WTC11 (cell line): ENCODE data around the gene FBLN2. TPM values are rescaled to one million over a fixed set of nuclear protein-coding genes. Genes with fewer than 3 reads are reported as not detected.

Experiments
- ATAC-seq: fragments of 200-7000 bp; cut with Tn5 transposase; 2 replicates; pipeline ENCODE4 v1.10.0; 2021; ENCODE audit warnings: mild to moderate bottlenecking, moderate library complexity
- CTCF ChIA-PET: fragments of 300-600 bp; sonication (Branson Sonifier 250); formaldehyde crosslinking; loops from one replicate; lab custom pipeline; 2021; ENCODE audit warnings: antibody characterized with exemption; lab: Charles Lee
- POLR2A ChIA-PET: fragments of 350-600 bp; sonication (Branson Sonifier 250); formaldehyde crosslinking; loops from one replicate; lab custom pipeline; 2021; ENCODE audit warnings: antibody characterized with exemption; lab: Charles Lee
- DNase-seq: peaks from one replicate; pipeline ENCODE4 v3.0.0; 2021; ENCODE audit warnings: low spot score
- H3K27ac Mint-ChIP-seq: 2 replicates; pipeline ENCODE4 v1.8.0; 2021; ENCODE audit warnings: mixed read lengths
- H3K27me3 Mint-ChIP-seq: 2 replicates; pipeline ENCODE4 v1.8.0; 2021; ENCODE audit warnings: low read depth, mild to moderate bottlenecking, moderate library complexity, mixed read lengths
- H3K36me3 Mint-ChIP-seq: 2 replicates; pipeline ENCODE4 v1.8.0; 2021; ENCODE audit warnings: mixed read lengths
- H3K4me1 Mint-ChIP-seq: 2 replicates; pipeline ENCODE4 v1.8.0; 2022; ENCODE audit warnings: mixed read lengths
- H3K4me3 Mint-ChIP-seq: 2 replicates; pipeline ENCODE4 v1.8.0; 2021; ENCODE audit warnings: mild to moderate bottlenecking, moderate library complexity, mixed read lengths
- H3K9me3 Mint-ChIP-seq: 2 replicates; pipeline ENCODE4 v1.8.0; 2021; ENCODE audit warnings: mixed read lengths
- CREB1 ChIP-seq: sonication (generic); formaldehyde crosslinking; IDR thresholded peaks from 2 replicates; pipeline ENCODE4 v1.8.0; 2023; ENCODE audit warnings: mild to moderate bottlenecking, missing genetic modification reagents
- GRHL2 ChIP-seq: fragments of 250-450 bp; sonication (Bioruptor Pico); IDR thresholded peaks from 2 replicates; pipeline ENCODE4 v1.8.0; 2022; ENCODE audit warnings: mild to moderate bottlenecking, moderate library complexity; ENCODE audit not compliant: insufficient replicate concordance, severe bottlenecking
- IRF2 ChIP-seq: sonication (generic); formaldehyde crosslinking; IDR thresholded peaks from 2 replicates; pipeline ENCODE4 v1.8.0; 2022; ENCODE audit warnings: low read depth, missing genetic modification reagents, borderline replicate concordance
- KAT7 ChIP-seq: sonication (generic); formaldehyde crosslinking; IDR thresholded peaks from 2 replicates; pipeline ENCODE4 v1.8.1; 2023; ENCODE audit warnings: missing genetic modification reagents, mild to moderate bottlenecking, borderline replicate concordance
- MXD4 ChIP-seq: fragments of 250-450 bp; sonication (Bioruptor Pico); IDR thresholded peaks from 2 replicates; pipeline ENCODE4 v1.8.0; 2021; ENCODE audit warnings: mild to moderate bottlenecking, moderate library complexity, borderline replicate concordance
- MYBL2 ChIP-seq: sonication (generic); formaldehyde crosslinking; IDR thresholded peaks from 2 replicates; pipeline ENCODE4 v1.8.1; 2023; ENCODE audit warnings: mild to moderate bottlenecking, moderate library complexity, missing genetic modification reagents
- NFATC4 ChIP-seq: fragments of 250-450 bp; sonication (Bioruptor Pico); IDR thresholded peaks from 2 replicates; pipeline ENCODE4 v1.9.0; 2021; ENCODE audit warnings: mild to moderate bottlenecking
- NFYB ChIP-seq: sonication (generic); formaldehyde crosslinking; conservative IDR thresholded peaks from 2 replicates; pipeline ENCODE4 v1.8.0; 2022; ENCODE audit warnings: low read depth, missing genetic modification reagents
- NR2C2 ChIP-seq: sonication (generic); formaldehyde crosslinking; IDR thresholded peaks from 2 replicates; pipeline ENCODE4 v1.8.0; 2022; ENCODE audit warnings: mild to moderate bottlenecking, missing genetic modification reagents
- ZNF263 ChIP-seq: sonication (generic); formaldehyde crosslinking; IDR thresholded peaks from 2 replicates; pipeline ENCODE4 v1.8.1; 2022; ENCODE audit warnings: low read depth, mild to moderate bottlenecking, moderate library complexity, missing genetic modification reagents
- ZNF317 ChIP-seq: sonication (generic); formaldehyde crosslinking; IDR thresholded peaks from 2 replicates; pipeline ENCODE4 v1.8.1; 2023; ENCODE audit warnings: low read depth, mild to moderate bottlenecking, moderate library complexity, missing genetic modification reagents, borderline replicate concordance
- ZNF671 ChIP-seq: fragments of 250-450 bp; sonication (Bioruptor Pico); IDR thresholded peaks from 2 replicates; pipeline ENCODE4 v1.8.0; 2021; ENCODE audit warnings: mild to moderate bottlenecking
- total RNA-seq: library from RNA; stranded (reverse); gene quantifications from 3 replicates; pipeline ENCODE4 v1.2.3, GENCODE V29; 2021
- TF ChIP-seq, protein P1 (sequence below): fragments of 250-450 bp; sonication (Bioruptor Pico); IDR thresholded peaks from 2 replicates; pipeline ENCODE4 v1.9.0; 2021; ENCODE audit warnings: mild to moderate bottlenecking
- TF ChIP-seq, protein P2 (sequence below): sonication (generic); formaldehyde crosslinking; conservative IDR thresholded peaks from 2 replicates; pipeline ENCODE4 v1.8.1; 2023; ENCODE audit warnings: mild to moderate bottlenecking, low read depth, missing genetic modification reagents, moderate library complexity
- TF ChIP-seq, protein P3 (sequence below): sonication (generic); formaldehyde crosslinking; IDR thresholded peaks from 2 replicates; pipeline ENCODE4 v1.8.0; 2023; ENCODE audit warnings: missing genetic modification reagents, mild to moderate bottlenecking, borderline replicate concordance
- TF ChIP-seq, protein P4 (sequence below): sonication (generic); formaldehyde crosslinking; IDR thresholded peaks from 2 replicates; pipeline ENCODE4 v1.8.1; 2022; ENCODE audit warnings: low read depth, mild to moderate bottlenecking, moderate library complexity, missing genetic modification reagents, borderline replicate concordance

FBLN2 gene
- total RNA-seq, 1 experiment from 2014 or later = 20.7 TPM

DNA sequence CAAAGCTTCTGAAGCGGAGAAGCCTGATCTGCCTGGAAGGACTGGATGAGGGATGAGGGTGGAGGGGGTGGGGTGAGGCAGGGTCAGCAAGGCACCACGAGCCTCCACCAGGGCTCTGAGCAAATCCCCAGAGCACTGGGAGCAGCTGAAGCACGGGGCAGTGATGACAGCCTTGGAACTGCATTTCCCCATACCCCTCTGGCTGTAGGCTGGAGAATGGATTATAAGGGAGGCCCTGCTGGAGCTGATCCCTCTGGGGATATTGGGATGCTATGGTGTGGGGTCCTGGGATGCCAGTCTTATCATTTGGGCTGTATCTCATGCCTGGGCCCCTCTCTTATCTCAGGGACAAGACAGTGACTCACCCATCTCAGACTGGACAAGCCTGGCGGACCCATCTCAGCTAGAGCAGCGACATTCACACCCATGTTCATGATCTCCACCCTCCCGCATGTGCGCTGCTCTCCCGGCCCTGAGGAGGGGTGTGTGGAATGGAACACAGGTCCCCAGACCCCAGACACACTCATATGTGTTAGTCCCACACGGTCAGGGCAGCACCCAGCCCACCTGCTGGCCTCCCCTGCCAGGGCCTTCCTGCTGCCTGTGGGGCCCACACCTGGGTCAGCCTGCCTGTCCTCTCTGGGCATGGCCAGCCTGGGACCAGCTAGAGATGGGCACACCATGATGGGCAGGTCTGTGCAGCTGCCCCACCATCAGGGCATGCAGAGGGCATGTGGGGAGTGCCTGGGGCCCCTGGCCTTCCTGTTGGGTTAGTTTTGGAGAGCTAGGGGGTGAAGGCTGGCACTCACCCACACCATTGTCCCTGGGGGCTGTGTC lies 97.1 kb downstream of the FBLN2 start:
- peaks cover 7% of the 10 kb centered on the region for H3K27me3 Mint-ChIP-seq
- H3K9me3 Mint-ChIP-seq = no peaks in the 10 kb centered on the region
- peaks cover 20% of the 10 kb centered on the region for H3K4me1 Mint-ChIP-seq
- no peak overlapping the region for H3K4me3 Mint-ChIP-seq
- no peak for ATAC-seq
- ChIA-PET POLR2A (interaction anchor here (0.5 kb wide), 1 partner anchor 163 kb away, joined by 3 read pairs; no protein-coding TSS in a partner anchor), CTCF (interaction anchor here (0.5 to 10.6 kb wide), 13 partner anchors 12 to 787 kb away, joined by 3 to 290 read pairs (median 4); partner anchors contain the start of gene WNT7A)
- H3K27ac Mint-ChIP-seq = no peak overlapping the region
- no peaks in the 10 kb centered on the region for H3K36me3 Mint-ChIP-seq
- TF ChIP-seq ZNF317 (CRISPR knock-in tag) (no peak), CREB1 (no peak), NFATC4 (CRISPR knock-in tag) (no peak), ZNF671 (CRISPR knock-in tag) (no peak), MYBL2 (CRISPR knock-in tag) (no peak), MXD4 (CRISPR knock-in tag) (no peak), NR2C2 (CRISPR knock-in tag) (no peak), IRF2 (no peak), NFYB (CRISPR knock-in tag) (no peak), GRHL2 (CRISPR knock-in tag) (no peak), ZNF263 (CRISPR knock-in tag) (no peak), KAT7 (no peak)
- TF ChIP-seq, protein P1, sequence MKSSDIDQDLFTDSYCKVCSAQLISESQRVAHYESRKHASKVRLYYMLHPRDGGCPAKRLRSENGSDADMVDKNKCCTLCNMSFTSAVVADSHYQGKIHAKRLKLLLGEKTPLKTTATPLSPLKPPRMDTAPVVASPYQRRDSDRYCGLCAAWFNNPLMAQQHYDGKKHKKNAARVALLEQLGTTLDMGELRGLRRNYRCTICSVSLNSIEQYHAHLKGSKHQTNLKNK (CRISPR knock-in tag) = no peak
- TF ChIP-seq, protein P2, sequence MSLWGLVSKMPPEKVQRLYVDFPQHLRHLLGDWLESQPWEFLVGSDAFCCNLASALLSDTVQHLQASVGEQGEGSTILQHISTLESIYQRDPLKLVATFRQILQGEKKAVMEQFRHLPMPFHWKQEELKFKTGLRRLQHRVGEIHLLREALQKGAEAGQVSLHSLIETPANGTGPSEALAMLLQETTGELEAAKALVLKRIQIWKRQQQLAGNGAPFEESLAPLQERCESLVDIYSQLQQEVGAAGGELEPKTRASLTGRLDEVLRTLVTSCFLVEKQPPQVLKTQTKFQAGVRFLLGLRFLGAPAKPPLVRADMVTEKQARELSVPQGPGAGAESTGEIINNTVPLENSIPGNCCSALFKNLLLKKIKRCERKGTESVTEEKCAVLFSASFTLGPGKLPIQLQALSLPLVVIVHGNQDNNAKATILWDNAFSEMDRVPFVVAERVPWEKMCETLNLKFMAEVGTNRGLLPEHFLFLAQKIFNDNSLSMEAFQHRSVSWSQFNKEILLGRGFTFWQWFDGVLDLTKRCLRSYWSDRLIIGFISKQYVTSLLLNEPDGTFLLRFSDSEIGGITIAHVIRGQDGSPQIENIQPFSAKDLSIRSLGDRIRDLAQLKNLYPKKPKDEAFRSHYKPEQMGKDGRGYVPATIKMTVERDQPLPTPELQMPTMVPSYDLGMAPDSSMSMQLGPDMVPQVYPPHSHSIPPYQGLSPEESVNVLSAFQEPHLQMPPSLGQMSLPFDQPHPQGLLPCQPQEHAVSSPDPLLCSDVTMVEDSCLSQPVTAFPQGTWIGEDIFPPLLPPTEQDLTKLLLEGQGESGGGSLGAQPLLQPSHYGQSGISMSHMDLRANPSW (CRISPR knock-in tag) = no peak
- TF ChIP-seq, protein P3, sequence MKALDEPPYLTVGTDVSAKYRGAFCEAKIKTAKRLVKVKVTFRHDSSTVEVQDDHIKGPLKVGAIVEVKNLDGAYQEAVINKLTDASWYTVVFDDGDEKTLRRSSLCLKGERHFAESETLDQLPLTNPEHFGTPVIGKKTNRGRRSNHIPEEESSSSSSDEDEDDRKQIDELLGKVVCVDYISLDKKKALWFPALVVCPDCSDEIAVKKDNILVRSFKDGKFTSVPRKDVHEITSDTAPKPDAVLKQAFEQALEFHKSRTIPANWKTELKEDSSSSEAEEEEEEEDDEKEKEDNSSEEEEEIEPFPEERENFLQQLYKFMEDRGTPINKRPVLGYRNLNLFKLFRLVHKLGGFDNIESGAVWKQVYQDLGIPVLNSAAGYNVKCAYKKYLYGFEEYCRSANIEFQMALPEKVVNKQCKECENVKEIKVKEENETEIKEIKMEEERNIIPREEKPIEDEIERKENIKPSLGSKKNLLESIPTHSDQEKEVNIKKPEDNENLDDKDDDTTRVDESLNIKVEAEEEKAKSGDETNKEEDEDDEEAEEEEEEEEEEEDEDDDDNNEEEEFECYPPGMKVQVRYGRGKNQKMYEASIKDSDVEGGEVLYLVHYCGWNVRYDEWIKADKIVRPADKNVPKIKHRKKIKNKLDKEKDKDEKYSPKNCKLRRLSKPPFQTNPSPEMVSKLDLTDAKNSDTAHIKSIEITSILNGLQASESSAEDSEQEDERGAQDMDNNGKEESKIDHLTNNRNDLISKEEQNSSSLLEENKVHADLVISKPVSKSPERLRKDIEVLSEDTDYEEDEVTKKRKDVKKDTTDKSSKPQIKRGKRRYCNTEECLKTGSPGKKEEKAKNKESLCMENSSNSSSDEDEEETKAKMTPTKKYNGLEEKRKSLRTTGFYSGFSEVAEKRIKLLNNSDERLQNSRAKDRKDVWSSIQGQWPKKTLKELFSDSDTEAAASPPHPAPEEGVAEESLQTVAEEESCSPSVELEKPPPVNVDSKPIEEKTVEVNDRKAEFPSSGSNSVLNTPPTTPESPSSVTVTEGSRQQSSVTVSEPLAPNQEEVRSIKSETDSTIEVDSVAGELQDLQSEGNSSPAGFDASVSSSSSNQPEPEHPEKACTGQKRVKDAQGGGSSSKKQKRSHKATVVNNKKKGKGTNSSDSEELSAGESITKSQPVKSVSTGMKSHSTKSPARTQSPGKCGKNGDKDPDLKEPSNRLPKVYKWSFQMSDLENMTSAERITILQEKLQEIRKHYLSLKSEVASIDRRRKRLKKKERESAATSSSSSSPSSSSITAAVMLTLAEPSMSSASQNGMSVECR (CRISPR knock-in tag) = no peak
- TF ChIP-seq, protein P4, sequence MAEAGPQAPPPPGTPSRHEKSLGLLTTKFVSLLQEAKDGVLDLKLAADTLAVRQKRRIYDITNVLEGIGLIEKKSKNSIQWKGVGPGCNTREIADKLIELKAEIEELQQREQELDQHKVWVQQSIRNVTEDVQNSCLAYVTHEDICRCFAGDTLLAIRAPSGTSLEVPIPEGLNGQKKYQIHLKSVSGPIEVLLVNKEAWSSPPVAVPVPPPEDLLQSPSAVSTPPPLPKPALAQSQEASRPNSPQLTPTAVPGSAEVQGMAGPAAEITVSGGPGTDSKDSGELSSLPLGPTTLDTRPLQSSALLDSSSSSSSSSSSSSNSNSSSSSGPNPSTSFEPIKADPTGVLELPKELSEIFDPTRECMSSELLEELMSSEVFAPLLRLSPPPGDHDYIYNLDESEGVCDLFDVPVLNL (CRISPR knock-in tag) = no peak
- TF ChIP-seq, all 79 proteins: peak for 0
- no peak for DNase-seq
